Measurements from ENCODE around the gene DVL1.

Gene DVL1

GRCh38 chr1:1340185-1340584 is 9.0 kb downstream of the DVL1 start:
- DNase-seq (ENCODE audit: low spot score): no peak

- no peak for DNase-seq (ENCODE audit: low spot score)
Observed at GRCh38 chr1:1338278-1338677, 10.9 kb downstream of the DVL1 start.

- DNase-seq (ENCODE audit: low spot score): no peak
Observed at GRCh38 chr1:1337793-1338147, 11.4 kb downstream of the DVL1 start.

GRCh38 chr1:1336931-1337792 is 12.1 kb downstream of the DVL1 start:
- no peak for DNase-seq (ENCODE audit: low spot score)

- DNase-seq (ENCODE audit: low spot score): no peak
Observed at GRCh38 chr1:1336446-1336845, 12.8 kb downstream of the DVL1 start.

- no peak for DNase-seq (ENCODE audit: low spot score)
Observed at GRCh38 chr1:1335792-1336248, 13.4 kb downstream of the DVL1 start.

- no peak for DNase-seq (ENCODE audit: low spot score)
Observed at GRCh38 chr1:1335283-1335682, 13.9 kb downstream of the DVL1 start.

- no peak for DNase-seq (ENCODE audit: low spot score)
Observed at GRCh38 chr1:1334835-1335234, 14.4 kb downstream of the DVL1 start.

- DNase-seq (ENCODE audit: low spot score): no peak
Observed at GRCh38 chr1:1333551-1334241, 15.5 kb downstream of the DVL1 start.

- DNase-seq (ENCODE audit: low spot score): no peak
Observed at GRCh38 chr1:1332774-1333480, 16.3 kb downstream of the DVL1 start.

GRCh38 chr1:1332031-1332755 is 17.0 kb downstream of the DVL1 start:
- no peak for DNase-seq (ENCODE audit: low spot score)

GRCh38 chr1:1331068-1331965 is 17.9 kb downstream of the DVL1 start, which contains the start of gene TAS1R3:
Gene TAS1R3 (plus strand): TSS chr1:1331280. CDS start chr1:1331346, 66 bp downstream.
- no peak for DNase-seq (ENCODE audit: low spot score)

GRCh38 chr1:1330366-1331067 is 18.7 kb downstream of the DVL1 start:
- no peak for DNase-seq (ENCODE audit: low spot score)

GRCh38 chr1:1329304-1330210 is 19.7 kb downstream of the DVL1 start:
- no peak for DNase-seq (ENCODE audit: low spot score)

- DNase-seq (ENCODE audit: low spot score): no peak
Observed at GRCh38 chr1:1328254-1328653, 21.0 kb downstream of the DVL1 start.

GRCh38 chr1:1327291-1327690 is 21.9 kb downstream of the DVL1 start:
- no peak for DNase-seq (ENCODE audit: low spot score)

- DNase-seq (ENCODE audit: low spot score): no peak
Observed at GRCh38 chr1:1326075-1326605, 23.1 kb downstream of the DVL1 start.

- no peak for DNase-seq (ENCODE audit: low spot score)
Observed at GRCh38 chr1:1325288-1326074, 23.7 kb downstream of the DVL1 start.
